Activated CD4-positive, alpha-beta T cell treated with anti-CD3 and anti-CD28 coated beads, Interleukin-2, amount 10 ng/mL, durations not matched to agents 7 days and 5 days (primary cell): Measurements from ENCODE around the gene FAM13A. TPM values are rescaled to one million over a fixed set of nuclear protein-coding genes. Genes with fewer than 3 reads are reported as not detected.
"Not testable (repeated sequence)": the region's sequence is repeated elsewhere in the genome, so short reads cannot be mapped to it uniquely, and the experiment has no call there.

Source experiments
- CTCF ChIA-PET: fragments of 350-600 bp; sonication (Branson Sonifier 250); formaldehyde crosslinking; loops from one replicate; lab custom pipeline; 2021; ENCODE audit warnings: antibody characterized with exemption; lab: Charles Lee
- POLR2A ChIA-PET: fragments of 350-600 bp; sonication (Branson Sonifier 250); formaldehyde crosslinking; loops from one replicate; lab custom pipeline; 2021; ENCODE audit warnings: antibody characterized with exemption; lab: Charles Lee
- DNase-seq: peaks from one replicate; pipeline ENCODE4 v3.0.0-alpha.2; 2020
- H3K27ac Mint-ChIP-seq: one replicate; pipeline ENCODE4 v1.8.0; 2021; ENCODE audit warnings: mild to moderate bottlenecking, moderate library complexity, mixed read lengths
- H3K27me3 Mint-ChIP-seq: one replicate; pipeline ENCODE4 v1.8.0; 2021; ENCODE audit warnings: mixed read lengths
- H3K36me3 Mint-ChIP-seq: one replicate; pipeline ENCODE4 v1.8.0; 2021; ENCODE audit warnings: low read depth, mixed read lengths
- H3K4me1 Mint-ChIP-seq: one replicate; pipeline ENCODE4 v1.8.0; 2021; ENCODE audit warnings: mixed read lengths
- H3K4me3 Mint-ChIP-seq: one replicate; pipeline ENCODE4 v1.8.0; 2021; ENCODE audit warnings: mild to moderate bottlenecking, moderate library complexity, mixed read lengths
- H3K9me3 Mint-ChIP-seq: one replicate; pipeline ENCODE4 v1.8.0; 2021; ENCODE audit warnings: mixed read lengths
- total RNA-seq, 2 experiments: library from RNA; stranded (reverse); gene quantifications; one replicate each; pipeline ENCODE4 v1.2.3, GENCODE V29; 2021

FAM13A gene
- total RNA-seq, 2 experiments from 2014 or later = 13.3 to 16.2 TPM

- ChIA-PET POLR2A (no interaction called here), CTCF (no interaction called here)
- H3K4me1 Mint-ChIP-seq = no peaks in the 10 kb centered on the region
- H3K27me3 Mint-ChIP-seq = peaks cover 3% of the 10 kb centered on the region
- no peaks in the 10 kb centered on the region for H3K36me3 Mint-ChIP-seq
- no peak overlapping the region for H3K4me3 Mint-ChIP-seq
- H3K27ac Mint-ChIP-seq = no peak overlapping the region
- DNase-seq = no peak
- H3K9me3 Mint-ChIP-seq = no peaks in the 10 kb centered on the region
These were observed 196.4 kb downstream of the FAM13A start for GRCh38 chr4:88860586-88860985.

- CTCF ChIA-PET = no interaction called here
These were observed 197.7 kb downstream of the FAM13A start for GRCh38 chr4:88859191-88859812.

GRCh38 chr4:88858752-88859151, 198.2 kb downstream of the FAM13A start:
- H3K27me3 Mint-ChIP-seq = peaks cover 3% of the 10 kb centered on the region
- H3K36me3 Mint-ChIP-seq = no peaks in the 10 kb centered on the region
- H3K4me1 Mint-ChIP-seq = no peaks in the 10 kb centered on the region
- no peak overlapping the region for H3K27ac Mint-ChIP-seq
- DNase-seq = no peak
- H3K4me3 Mint-ChIP-seq = no peak overlapping the region
- ChIA-PET POLR2A (no interaction called here), CTCF (no interaction called here)
- no peaks in the 10 kb centered on the region for H3K9me3 Mint-ChIP-seq

More at GRCh38 chr4:88859191-88859812, 197.7 kb downstream of the FAM13A start:
- Mint-ChIP-seq H3K27ac (no peak overlapping the region), H3K4me3 (no peak overlapping the region), H3K9me3 (no peaks in the 10 kb centered on the region), H3K36me3 (no peaks in the 10 kb centered on the region), H3K27me3 (peaks cover 3% of the 10 kb centered on the region), H3K4me1 (no peaks in the 10 kb centered on the region)
- no peak for DNase-seq
- POLR2A ChIA-PET = no interaction called here

- no peak for DNase-seq
- no peaks in the 10 kb centered on the region for H3K36me3 Mint-ChIP-seq
- ChIA-PET CTCF (interaction anchor here (0.5 kb wide), 1 partner anchor 895 kb away, joined by 3 read pairs; no protein-coding TSS in a partner anchor), POLR2A (no interaction called here)
- no peak overlapping the region for H3K27ac Mint-ChIP-seq
- peaks cover 3% of the 10 kb centered on the region for H3K27me3 Mint-ChIP-seq
- no peaks in the 10 kb centered on the region for H3K4me1 Mint-ChIP-seq
- no peak overlapping the region for H3K4me3 Mint-ChIP-seq
- no peaks in the 10 kb centered on the region for H3K9me3 Mint-ChIP-seq
These were observed 199.4 kb downstream of the FAM13A start for GRCh38 chr4:88857588-88857987.

GRCh38 chr4:88854481-88854880, 202.5 kb downstream of the FAM13A start:
- H3K27ac Mint-ChIP-seq = no peak overlapping the region
- POLR2A ChIA-PET = no interaction called here
- H3K27me3 Mint-ChIP-seq = peaks cover 3% of the 10 kb centered on the region

GRCh38 chr4:88853583-88853982, 203.4 kb downstream of the FAM13A start:
- POLR2A ChIA-PET, H3K4me1 Mint-ChIP-seq, H3K4me3 Mint-ChIP-seq, H3K27ac Mint-ChIP-seq, H3K27me3 Mint-ChIP-seq, DNase-seq, H3K36me3 Mint-ChIP-seq, CTCF ChIA-PET, H3K9me3 Mint-ChIP-seq: not testable (repeated sequence)

More at GRCh38 chr4:88854481-88854880, 202.5 kb downstream of the FAM13A start:
- H3K9me3 Mint-ChIP-seq = no peaks in the 10 kb centered on the region
- no peaks in the 10 kb centered on the region for H3K4me1 Mint-ChIP-seq
- CTCF ChIA-PET = no interaction called here
- H3K4me3 Mint-ChIP-seq = no peak overlapping the region
- no peaks in the 10 kb centered on the region for H3K36me3 Mint-ChIP-seq
- DNase-seq = no peak

GRCh38 chr4:88846206-88846790, 210.7 kb downstream of the FAM13A start:
- Mint-ChIP-seq H3K4me3 (no peak overlapping the region), H3K36me3 (no peaks in the 10 kb centered on the region), H3K27ac (no peak overlapping the region), H3K27me3 (peaks cover 9% of the 10 kb centered on the region), H3K4me1 (no peaks in the 10 kb centered on the region), H3K9me3 (no peaks in the 10 kb centered on the region)
- DNase-seq = no peak
- ChIA-PET CTCF (interaction anchor here (2.4 kb wide), 1 partner anchor 28 kb away, joined by 7 read pairs; no protein-coding TSS in a partner anchor), POLR2A (no interaction called here)

GRCh38 chr4:88843067-88843685, 213.8 kb downstream of the FAM13A start:
- H3K27me3 Mint-ChIP-seq = peaks cover 7% of the 10 kb centered on the region
- DNase-seq = no peak
- H3K27ac Mint-ChIP-seq = no peak overlapping the region
- H3K36me3 Mint-ChIP-seq = no peaks in the 10 kb centered on the region
- ChIA-PET CTCF (no interaction called here), POLR2A (no interaction called here)
- H3K4me3 Mint-ChIP-seq = no peak overlapping the region
- H3K4me1 Mint-ChIP-seq = no peaks in the 10 kb centered on the region
- H3K9me3 Mint-ChIP-seq = no peaks in the 10 kb centered on the region

GRCh38 chr4:88841635-88842034, 215.3 kb downstream of the FAM13A start:
- no peak overlapping the region for H3K4me3 Mint-ChIP-seq
- no peaks in the 10 kb centered on the region for H3K36me3 Mint-ChIP-seq
- no peaks in the 10 kb centered on the region for H3K9me3 Mint-ChIP-seq
- no peak overlapping the region for H3K27ac Mint-ChIP-seq
- peaks cover 7% of the 10 kb centered on the region for H3K27me3 Mint-ChIP-seq
- ChIA-PET POLR2A (no interaction called here), CTCF (no interaction called here)
- no peaks in the 10 kb centered on the region for H3K4me1 Mint-ChIP-seq
- DNase-seq = no peak

- ChIA-PET CTCF (no interaction called here), POLR2A (no interaction called here)
- H3K4me1 Mint-ChIP-seq = no peaks in the 10 kb centered on the region
- no peak overlapping the region for H3K27ac Mint-ChIP-seq
- no peaks in the 10 kb centered on the region for H3K36me3 Mint-ChIP-seq
- no peak for DNase-seq
- H3K27me3 Mint-ChIP-seq = peaks cover 3% of the 10 kb centered on the region
- H3K4me3 Mint-ChIP-seq = no peak overlapping the region
- H3K9me3 Mint-ChIP-seq = no peaks in the 10 kb centered on the region
These were observed 220.8 kb downstream of the FAM13A start for GRCh38 chr4:88836216-88836615.

- Mint-ChIP-seq H3K36me3 (no peaks in the 10 kb centered on the region), H3K4me1 (peaks cover 4% of the 10 kb centered on the region), H3K4me3 (no peak overlapping the region), H3K27ac (no peak overlapping the region), H3K27me3 (peaks cover 7% of the 10 kb centered on the region), H3K9me3 (no peaks in the 10 kb centered on the region)
- CTCF ChIA-PET = no interaction called here
- no peak for DNase-seq
- POLR2A ChIA-PET = no interaction called here
These were observed 226.0 kb downstream of the FAM13A start for GRCh38 chr4:88831031-88831430.

GRCh38 chr4:88830598-88830997, 226.4 kb downstream of the FAM13A start:
- Mint-ChIP-seq H3K27ac (no peak overlapping the region), H3K9me3 (no peaks in the 10 kb centered on the region), H3K27me3 (peaks cover 7% of the 10 kb centered on the region), H3K4me1 (peaks cover 4% of the 10 kb centered on the region), H3K36me3 (no peaks in the 10 kb centered on the region), H3K4me3 (no peak overlapping the region)
- no peak for DNase-seq
- ChIA-PET CTCF (no interaction called here), POLR2A (no interaction called here)

- no peaks in the 10 kb centered on the region for H3K9me3 Mint-ChIP-seq
- POLR2A ChIA-PET = no interaction called here
- CTCF ChIA-PET = interaction anchor here (0.6 to 1.3 kb wide), 2 partner anchors 11 to 16 kb away, joined by 3 to 5 read pairs; no protein-coding TSS in a partner anchor
- no peak overlapping the region for H3K4me3 Mint-ChIP-seq
- H3K27ac Mint-ChIP-seq = no peak overlapping the region
- no peak for DNase-seq
- H3K27me3 Mint-ChIP-seq = peaks cover 7% of the 10 kb centered on the region
- no peaks in the 10 kb centered on the region for H3K36me3 Mint-ChIP-seq
- peaks cover 6% of the 10 kb centered on the region for H3K4me1 Mint-ChIP-seq
These were observed 228.0 kb downstream of the FAM13A start for GRCh38 chr4:88828842-88829571.
